DOHH2 (cell line): ENCODE measurements around the gene ELP4.

ENCODE experiments used
- H3F3A ChIP-seq: fragments of 200-600 bp; sonication (generic), shearing (Covaris generic); 2 replicates; pipeline ENCODE4 v1.6.0; 2016; ENCODE audit warnings: antibody characterized with exemption, mild to moderate bottlenecking; ENCODE audit not compliant: control insufficient read depth, insufficient read depth
- H3K27ac ChIP-seq: fragments of 200-600 bp; sonication (generic); 2 replicates; pipeline ENCODE4 v1.5.1; 2014; ENCODE audit warnings: low read depth, mild to moderate bottlenecking, low read length, moderate library complexity
- H3K27me3 ChIP-seq: fragments of 200-600 bp; sonication (generic); 2 replicates; pipeline ENCODE4 v1.6.1; 2014; ENCODE audit warnings: mild to moderate bottlenecking, low read length, mixed read lengths; ENCODE audit not compliant: control insufficient read depth
- H3K36me3 ChIP-seq: fragments of 200-600 bp; sonication (generic); 2 replicates; pipeline ENCODE4 v1.6.1; 2014; ENCODE audit warnings: mild to moderate bottlenecking, low read length, moderate library complexity, mixed read lengths; ENCODE audit not compliant: control insufficient read depth
- H3K4me1 ChIP-seq: fragments of 200-600 bp; sonication (generic); 2 replicates; pipeline ENCODE4 v1.6.1; 2014; ENCODE audit warnings: mild to moderate bottlenecking, low read length, mixed read lengths; ENCODE audit not compliant: control insufficient read depth
- H3K4me2 ChIP-seq: fragments of 200-600 bp; sonication (generic); 2 replicates; pipeline ENCODE4 v1.6.0; 2014; ENCODE audit warnings: mild to moderate bottlenecking, low read length, moderate library complexity
- H3K4me3 ChIP-seq: fragments of 200-600 bp; sonication (generic); 2 replicates; pipeline ENCODE4 v1.5.1; 2014; ENCODE audit warnings: mild to moderate bottlenecking, low read length, mixed read lengths
- H3K79me2 ChIP-seq: fragments of 200-600 bp; sonication (generic); 2 replicates; pipeline ENCODE4 v1.6.1; 2014; ENCODE audit warnings: mild to moderate bottlenecking, low read length, mixed read lengths; ENCODE audit not compliant: control insufficient read depth
- H3K9me2 ChIP-seq: fragments of 200-600 bp; sonication (generic); replicated peaks from 2 replicates; pipeline ENCODE4 v1.6.1; 2014; ENCODE audit warnings: mild to moderate bottlenecking, low read length, mixed read lengths; ENCODE audit not compliant: control insufficient read depth
- H3K9me3 ChIP-seq: fragments of 200-600 bp; sonication (generic); 2 replicates; pipeline ENCODE4 v1.6.1; 2014; ENCODE audit warnings: antibody characterized with exemption, low read length, mixed read lengths; ENCODE audit not compliant: control insufficient read depth, insufficient read depth
- H4K20me1 ChIP-seq: fragments of 200-600 bp; sonication (generic); 2 replicates; pipeline ENCODE4 v1.6.0; 2014; ENCODE audit warnings: low read depth, mild to moderate bottlenecking, antibody characterized with exemption, low read length, moderate library complexity; ENCODE audit not compliant: control insufficient read depth, insufficient read depth
- EZH2phosphoT487 ChIP-seq: fragments of 200-600 bp; sonication (generic); IDR thresholded peaks from 2 replicates; pipeline ENCODE4 v1.6.1; 2017; ENCODE audit warnings: borderline replicate concordance, mild to moderate bottlenecking, antibody characterized with exemption, low read length, moderate library complexity, mixed read lengths
- TF ChIP-seq, protein P1 (sequence below): fragments of 200-600 bp; sonication (generic); IDR thresholded peaks from one replicate; pipeline ENCODE4 v1.5.1; 2014; ENCODE audit warnings: antibody characterized with exemption, mild to moderate bottlenecking, low read depth, low read length; ENCODE audit not compliant: poor library complexity, severe bottlenecking

The ELP4 gene

DNA sequence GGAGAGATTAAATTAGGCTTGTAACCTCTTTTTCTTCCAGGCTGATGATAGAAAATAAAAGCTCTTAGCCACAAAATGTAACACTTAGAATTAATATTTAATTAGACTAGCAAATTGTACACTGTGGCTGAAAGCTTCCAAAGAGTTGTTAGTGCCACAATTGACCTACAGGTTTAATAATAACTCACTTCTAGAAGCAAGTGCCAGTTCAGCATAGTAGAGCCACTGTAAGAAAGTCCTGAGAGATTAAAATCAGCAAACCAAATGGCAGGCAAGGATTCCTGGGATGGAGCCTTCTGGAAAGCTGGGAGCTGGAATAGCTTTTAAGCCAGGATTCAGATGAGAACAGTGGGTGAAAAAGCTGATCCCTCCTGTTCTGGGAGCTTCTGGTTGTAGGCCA, 131.0 kb downstream of the ELP4 start:
- no peaks in the 10 kb centered on the region for H3F3A ChIP-seq
- H3K27ac ChIP-seq = no peak overlapping the region
- no peaks in the 10 kb centered on the region for H3K9me3 ChIP-seq

DNA sequence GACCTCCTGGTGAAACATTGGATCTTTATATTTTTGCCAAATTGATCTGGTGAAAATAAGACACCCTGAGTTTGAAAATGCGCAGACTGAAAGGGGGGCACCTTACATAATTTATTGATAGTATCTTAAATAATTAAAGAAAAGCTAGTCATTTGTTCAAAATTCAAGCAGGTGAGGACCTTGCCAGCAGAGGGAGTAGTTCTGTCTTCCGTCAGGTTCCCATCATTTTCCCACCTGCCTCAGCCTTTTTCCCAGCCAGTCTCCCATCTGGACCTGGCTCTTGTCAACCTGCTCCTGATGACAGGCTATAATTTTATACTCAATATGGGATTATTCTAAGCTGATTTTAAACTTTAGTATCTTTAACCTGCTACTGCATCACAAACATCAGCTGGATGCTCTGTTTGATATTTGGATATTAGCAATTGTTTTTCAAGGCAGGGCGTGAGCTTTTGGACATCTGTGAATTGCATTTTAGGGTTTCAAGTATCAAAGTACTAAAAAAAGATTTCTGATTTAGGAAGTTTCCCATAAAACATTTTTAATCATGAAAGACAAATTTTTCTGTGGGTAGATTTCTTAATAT, 132.0 kb downstream of the ELP4 start:
- Histone ChIP-seq H3K79me2 (no peaks in the 10 kb centered on the region), H3K4me3 (no peak overlapping the region), H4K20me1 (no peaks in the 10 kb centered on the region), H3K4me2 (no peak overlapping the region), H3K4me1 (no peaks in the 10 kb centered on the region), H3K9me3 (no peaks in the 10 kb centered on the region), H3K27ac (no peak overlapping the region), H3F3A (no peaks in the 10 kb centered on the region), H3K9me2 (no peaks in the 10 kb centered on the region), H3K27me3 (no peaks in the 10 kb centered on the region), H3K36me3 (no peaks in the 10 kb centered on the region)
- TF ChIP-seq EZH2phosphoT487 = no peak
- TF ChIP-seq, protein P1, sequence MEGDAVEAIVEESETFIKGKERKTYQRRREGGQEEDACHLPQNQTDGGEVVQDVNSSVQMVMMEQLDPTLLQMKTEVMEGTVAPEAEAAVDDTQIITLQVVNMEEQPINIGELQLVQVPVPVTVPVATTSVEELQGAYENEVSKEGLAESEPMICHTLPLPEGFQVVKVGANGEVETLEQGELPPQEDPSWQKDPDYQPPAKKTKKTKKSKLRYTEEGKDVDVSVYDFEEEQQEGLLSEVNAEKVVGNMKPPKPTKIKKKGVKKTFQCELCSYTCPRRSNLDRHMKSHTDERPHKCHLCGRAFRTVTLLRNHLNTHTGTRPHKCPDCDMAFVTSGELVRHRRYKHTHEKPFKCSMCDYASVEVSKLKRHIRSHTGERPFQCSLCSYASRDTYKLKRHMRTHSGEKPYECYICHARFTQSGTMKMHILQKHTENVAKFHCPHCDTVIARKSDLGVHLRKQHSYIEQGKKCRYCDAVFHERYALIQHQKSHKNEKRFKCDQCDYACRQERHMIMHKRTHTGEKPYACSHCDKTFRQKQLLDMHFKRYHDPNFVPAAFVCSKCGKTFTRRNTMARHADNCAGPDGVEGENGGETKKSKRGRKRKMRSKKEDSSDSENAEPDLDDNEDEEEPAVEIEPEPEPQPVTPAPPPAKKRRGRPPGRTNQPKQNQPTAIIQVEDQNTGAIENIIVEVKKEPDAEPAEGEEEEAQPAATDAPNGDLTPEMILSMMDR = peak; percentile 61

More for the DNA sequence above, 131.0 kb downstream of the ELP4 start:
- TF ChIP-seq, protein P1 = no peak
- no peak for TF ChIP-seq EZH2phosphoT487
- no peaks in the 10 kb centered on the region for H3K27me3 ChIP-seq
- H3K4me3 ChIP-seq = no peak overlapping the region
- H3K79me2 ChIP-seq = no peaks in the 10 kb centered on the region
- no peaks in the 10 kb centered on the region for H3K4me1 ChIP-seq
- H4K20me1 ChIP-seq = no peaks in the 10 kb centered on the region
- H3K36me3 ChIP-seq = no peaks in the 10 kb centered on the region
- H3K9me2 ChIP-seq = no peaks in the 10 kb centered on the region
- no peak overlapping the region for H3K4me2 ChIP-seq

DNA sequence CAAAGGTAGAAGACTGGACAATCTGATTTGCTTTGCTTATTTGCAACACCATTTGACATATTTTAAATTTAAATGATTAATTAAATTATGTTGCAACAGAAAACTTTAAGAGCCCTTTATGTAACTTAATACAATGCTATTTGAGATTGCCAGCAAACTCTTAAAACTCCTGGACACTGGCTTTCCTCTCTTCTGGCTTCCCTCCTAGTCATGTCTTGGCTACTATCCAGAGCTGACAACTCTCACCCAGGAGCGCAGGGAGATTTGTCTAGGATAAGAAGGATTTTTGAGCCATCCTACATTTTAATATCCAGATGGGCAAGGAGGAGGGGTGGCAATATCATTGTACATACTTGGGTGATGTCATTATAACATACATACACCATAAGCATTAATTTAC, 134.3 kb downstream of the ELP4 start:
- TF ChIP-seq, protein P1 = no peak
- TF ChIP-seq EZH2phosphoT487 = no peak
- Histone ChIP-seq H3K4me1 (no peaks in the 10 kb centered on the region), H3K9me3 (no peaks in the 10 kb centered on the region), H3K27ac (no peak overlapping the region), H3K79me2 (no peaks in the 10 kb centered on the region), H4K20me1 (no peaks in the 10 kb centered on the region), H3K36me3 (no peaks in the 10 kb centered on the region), H3K4me3 (no peak overlapping the region), H3F3A (no peaks in the 10 kb centered on the region), H3K4me2 (no peak overlapping the region), H3K27me3 (no peaks in the 10 kb centered on the region), H3K9me2 (no peaks in the 10 kb centered on the region)
